ENCODE data around the gene OR2A42. TPM values are rescaled to one million over a fixed set of nuclear protein-coding genes. Genes with fewer than 3 reads are reported as not detected.

The OR2A42 gene
- polyA plus RNA-seq, 3 donors: 0.58 to 2.7 (median 2.5) TPM

Other genes with a start within 250 kb of the OR2A42 start
- gene OR6B1, start 239.3 kb downstream of the OR2A42 start, polyA plus RNA-seq (ENCODE audit: insufficient read length in 3 of 3): not detected
- gene OR2A5, start 190.7 kb downstream of the OR2A42 start, polyA plus RNA-seq (ENCODE audit: insufficient read length in 3 of 3): under 1 TPM in 2 of 3 donors, not detected in 1; 0.25 to 0.36 TPM
- not detected for gene OR2A25, start 169.8 kb downstream of the OR2A42 start, polyA plus RNA-seq (ENCODE audit: insufficient read length in 3 of 3)
- gene OR2A12, start 153.3 kb downstream of the OR2A42 start, polyA plus RNA-seq (ENCODE audit: insufficient read length in 3 of 3): under 1 TPM in 1 of 3 donors, not detected in 2; 0.05 TPM
- gene OR2A2, start 130.0 kb downstream of the OR2A42 start, polyA plus RNA-seq (ENCODE audit: insufficient read length in 3 of 3): not detected
- under 1 TPM in 1 of 3 donors, not detected in 2; 0.09 TPM for gene OR2A14, start 116.4 kb downstream of the OR2A42 start, polyA plus RNA-seq (ENCODE audit: insufficient read length in 3 of 3)
- gene CTAGE4, start 56.1 kb downstream of the OR2A42 start, polyA plus RNA-seq (ENCODE audit: insufficient read length in 3 of 3): 10 to 100 TPM in 1 of 3 donors, 1 to 10 TPM in 2; 1.7 to 10.5 (median 3.1) TPM
- 10 to 100 TPM; 18.4 to 27.3 (median 19.5) TPM for gene ARHGEF35, start 43.8 kb downstream of the OR2A42 start, polyA plus RNA-seq (ENCODE audit: insufficient read length in 3 of 3)
- 10 to 100 TPM in 2 of 3 donors, 1 to 10 TPM in 1; 3.2 to 21.1 (median 19.6) TPM for gene OR2A7, start 25.2 kb upstream of the OR2A42 start, polyA plus RNA-seq (ENCODE audit: insufficient read length in 3 of 3)
- gene CTAGE8, start 29.7 kb upstream of the OR2A42 start, polyA plus RNA-seq (ENCODE audit: insufficient read length in 3 of 3): 10 to 100 TPM in 1 of 3 donors, 1 to 10 TPM in 2; 5.3 to 16.3 (median 8.2) TPM
- gene OR2A1, start 72.8 kb upstream of the OR2A42 start, polyA plus RNA-seq (ENCODE audit: insufficient read length in 3 of 3): 1 to 10 TPM in 2 of 3 donors, under 1 TPM in 1; 0.51 to 1.2 (median 1.2) TPM
- gene ARHGEF5, start 115.8 kb upstream of the OR2A42 start, polyA plus RNA-seq (ENCODE audit: insufficient read length in 3 of 3): 10 to 100 TPM; 17.6 to 34.9 (median 32.8) TPM
- gene NOBOX, start 164.1 kb upstream of the OR2A42 start, polyA plus RNA-seq (ENCODE audit: insufficient read length in 3 of 3): not detected